Kidney glomerular epithelial cell (primary cell): ENCODE results near the gene FRMPD1.

ENCODE experiments used
- DNase-seq: peaks from one replicate; lab custom pipeline; 2025; lab: John Stamatoyannopoulos, UW

The FRMPD1 gene

DNA sequence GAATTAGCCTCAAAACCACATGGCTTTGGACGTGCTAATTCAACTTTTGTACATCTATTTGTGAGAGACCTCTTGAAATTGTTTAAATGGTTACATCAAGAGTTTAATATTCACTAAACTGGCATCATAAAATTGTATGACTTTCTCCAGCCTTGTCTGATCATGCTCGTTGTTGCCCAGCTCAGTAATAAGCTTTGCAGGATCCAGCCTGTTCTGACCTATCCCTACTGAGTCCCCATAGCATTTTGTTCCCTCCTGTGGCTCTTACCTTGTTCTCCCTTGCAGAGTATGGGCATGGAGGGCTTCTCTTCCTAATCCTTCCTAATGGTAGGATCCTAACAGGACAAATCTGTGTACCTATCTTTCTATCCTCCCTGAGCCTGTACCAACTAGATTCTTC is 127.8 kb downstream of the FRMPD1 start:
- no peak for DNase-seq

- DNase-seq = no peak
These were observed 133.5 kb downstream of the FRMPD1 start for GRCh38 chr9:37784291-37784615.

- peak; percentile 87 for DNase-seq
These were observed 134.1 kb downstream of the FRMPD1 start, which contains the start of gene EXOSC3 for GRCh38 chr9:37784616-37785483. TSS of gene EXOSC3 (minus strand) at chr9:37785064. CDS start at chr9:37785044, 20 bp downstream.

- DNase-seq = no peak
These were observed 136.3 kb downstream of the FRMPD1 start for GRCh38 chr9:37787059-37787458.

DNA sequence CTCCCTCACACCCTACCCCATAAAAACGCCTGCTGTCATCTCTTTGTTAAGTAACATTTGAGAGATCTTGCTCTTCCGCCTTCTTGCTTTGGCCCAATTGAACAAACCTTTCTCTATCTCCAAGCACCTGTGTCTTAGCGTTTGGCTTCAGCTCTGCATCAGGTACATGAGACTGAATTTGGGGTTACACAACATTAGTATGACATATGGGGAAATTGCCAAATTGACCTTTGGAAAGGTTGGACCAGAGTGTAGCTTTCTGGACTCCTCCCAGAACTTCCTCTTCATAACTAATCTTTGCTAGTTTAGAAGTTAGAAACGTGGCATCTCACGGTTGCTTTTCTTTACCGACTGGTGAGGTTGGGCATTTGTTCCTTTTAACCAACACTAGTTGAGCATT is 137.6 kb downstream of the FRMPD1 start:
- no peak for DNase-seq

GRCh38 chr9:37790096-37790495 is 139.3 kb downstream of the FRMPD1 start:
- DNase-seq = no peak

GRCh38 chr9:37792122-37792521 is 141.4 kb downstream of the FRMPD1 start:
- no peak for DNase-seq

DNA sequence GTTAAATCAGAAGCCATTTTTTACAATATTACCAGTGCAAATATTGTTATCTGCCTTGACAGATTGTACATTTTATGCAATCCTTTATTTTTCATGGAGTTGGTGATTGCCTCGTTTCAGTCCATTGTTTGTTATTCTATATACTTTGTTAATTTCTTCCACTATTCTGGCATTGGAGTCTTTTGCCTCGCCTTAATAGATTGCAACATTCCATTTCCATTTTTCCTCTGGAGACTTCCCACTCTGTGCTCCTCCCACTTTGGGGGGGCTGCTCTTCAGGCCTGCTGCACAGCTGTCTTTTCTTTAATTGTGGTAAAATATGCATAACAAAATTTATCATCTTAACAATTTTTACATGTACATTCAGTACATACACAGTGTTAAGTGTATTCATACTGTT is 145.5 kb downstream of the FRMPD1 start:
- DNase-seq = no peak
